ENCODE data around the gene PDZK1IP1.

GRCh38 chr1:47188791-47189785, 748 bp downstream of the PDZK1IP1 start:
- TF ChIP-seq CTCF (conservative IDR thresholded peaks at IDR 0.05; ENCODE audit: low read depth, low read length), result no peak
- TF ChIP-seq EZH2 (IDR thresholded peaks at IDR 0.05; ENCODE audit: borderline replicate concordance, low read depth, low read length, poor library complexity, severe bottlenecking), result no peak
